HG03097 (cell line): ENCODE results near the gene RUNX1.

Source experiments
- ATAC-seq: cut with Tn5 transposase; IDR thresholded peaks from one replicate; pipeline ENCODE4 v1.9.1; 2021; ENCODE audit not compliant: unreplicated experiment, low FRiP score

The RUNX1 gene

GRCh38 chr21:34887725-34888568 is 161.2 kb downstream of the RUNX1 start:
- no peak for ATAC-seq

GRCh38 chr21:34887105-34887442 is 162.0 kb downstream of the RUNX1 start:
- ATAC-seq: no peak

GRCh38 chr21:34886240-34887104 is 162.6 kb downstream of the RUNX1 start:
- ATAC-seq: no peak

- ATAC-seq: no peak
Observed at GRCh38 chr21:34885626-34886239, 163.4 kb downstream of the RUNX1 start.

GRCh38 chr21:34885125-34885524 is 164.0 kb downstream of the RUNX1 start:
- no peak for ATAC-seq

GRCh38 chr21:34884346-34884929 is 164.7 kb downstream of the RUNX1 start:
- ATAC-seq: no peak

- ATAC-seq: no peak
Observed at GRCh38 chr21:34883491-34884271, 165.4 kb downstream of the RUNX1 start.

- ATAC-seq: no peak
Observed at GRCh38 chr21:34882719-34883131, 166.4 kb downstream of the RUNX1 start.

GRCh38 chr21:34881839-34882371 is 167.2 kb downstream of the RUNX1 start:
- ATAC-seq: no peak

- ATAC-seq: no peak
Observed at GRCh38 chr21:34881421-34881820, 167.7 kb downstream of the RUNX1 start.

GRCh38 chr21:34880401-34880800 is 168.7 kb downstream of the RUNX1 start:
- no peak for ATAC-seq

GRCh38 chr21:34878940-34879339 is 170.2 kb downstream of the RUNX1 start:
- ATAC-seq: no peak

GRCh38 chr21:34878501-34878900 is 170.6 kb downstream of the RUNX1 start:
- no peak for ATAC-seq

- ATAC-seq: no peak
Observed at GRCh38 chr21:34877485-34878128, 171.5 kb downstream of the RUNX1 start.

GRCh38 chr21:34875830-34876229 is 173.3 kb downstream of the RUNX1 start:
- ATAC-seq: no peak

GRCh38 chr21:34874684-34875513 is 174.2 kb downstream of the RUNX1 start:
- no peak for ATAC-seq

GRCh38 chr21:34871026-34871908 is 177.8 kb downstream of the RUNX1 start:
- no peak for ATAC-seq

GRCh38 chr21:34870246-34870645 is 178.9 kb downstream of the RUNX1 start:
- no peak for ATAC-seq
